ENCODE measurements around the gene JTB. TPM values are rescaled to one million over a fixed set of nuclear protein-coding genes. Genes with fewer than 3 reads are reported as not detected.
A peak's percentile ranks its signal among the peaks of the same experiment; 100 is the strongest.

JTB gene
- total and polyA plus RNA-seq, 9 of the 15 experiments (the other 6 are each of a cell fraction or from before 2014, with no cell fraction given): 24.7 to 308 (median 151) TPM

- TF ChIP-seq ZNF592 (IDR thresholded peaks at IDR 0.05) (no peak), SPI1 (IDR thresholded peaks at IDR 0.05; ENCODE audit: borderline replicate concordance, low read depth, low read length) (no peak), E2F8 (IDR thresholded peaks at IDR 0.05; ENCODE audit: low read depth, partially characterized antibody) (peak; percentile 14), KHSRP (IDR thresholded peaks at IDR 0.05) (no peak), GABPB1 (CRISPR knock-in tag; IDR thresholded peaks at IDR 0.05) (0 out of 2 replicates have a peak, but pooled peaks have one; percentile 28), ZNF79 (CRISPR knock-in tag; IDR thresholded peaks at IDR 0.05; ENCODE audit: low read depth) (no peak), TCF3 (CRISPR knock-in tag; IDR thresholded peaks at IDR 0.05) (no peak), ARID2 (IDR thresholded peaks at IDR 0.05) (no peak), ZBTB2 (IDR thresholded peaks at IDR 0.05) (no peak), POLR2H (tag; IDR thresholded peaks at IDR 0.05; ENCODE audit: low read depth) (no peak), RFX5 (IDR thresholded peaks at IDR 0.05; ENCODE audit: low read depth, low read length) (no peak), ZBTB49 (CRISPR knock-in tag; IDR thresholded peaks at IDR 0.05; ENCODE audit: borderline replicate concordance) (no peak), PRMT5 (CRISPR knock-in tag; IDR thresholded peaks at IDR 0.05) (no peak), NCOA2 (IDR thresholded peaks at IDR 0.05; ENCODE audit: partially characterized antibody in 2 of 2) (no peak), PPARD (CRISPR knock-in tag; IDR thresholded peaks at IDR 0.05) (no peak), ATF1 (CRISPR knock-in tag; IDR thresholded peaks at IDR 0.05) (no peak), ATF1 (tag; IDR thresholded peaks at IDR 0.05) (peak; percentile 69), NELFE (IDR thresholded peaks at IDR 0.05; ENCODE audit: insufficient read depth, insufficient read length) (no peak)
Measured at GRCh38 chr1:153944827-153945117, 32.7 kb downstream of the JTB start (continued).
